ENCODE data around the gene ATP2B3.

The ATP2B3 gene

DNA sequence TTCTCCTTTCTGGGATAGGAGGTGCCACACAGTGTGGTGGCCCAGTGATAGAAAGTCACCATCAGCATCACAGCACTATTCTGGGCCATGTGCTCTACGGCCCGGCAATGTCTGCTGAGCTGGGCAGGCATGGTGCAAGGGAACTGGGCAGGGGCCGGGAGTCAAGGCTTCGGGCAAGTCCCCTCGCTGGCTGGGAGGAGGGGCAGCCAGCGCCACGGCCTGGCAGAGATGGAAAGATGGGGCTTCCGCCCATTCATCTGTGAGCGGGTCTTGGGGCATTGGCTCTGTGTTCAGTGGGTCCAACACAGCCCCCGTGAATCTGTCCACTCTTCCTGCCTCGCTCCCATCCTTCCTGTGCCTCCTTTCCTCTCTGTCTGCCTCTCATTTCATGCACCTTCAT, 7.1 kb upstream of the ATP2B3 start:
- DNase-seq (ENCODE audit: low spot score): no peak

DNA sequence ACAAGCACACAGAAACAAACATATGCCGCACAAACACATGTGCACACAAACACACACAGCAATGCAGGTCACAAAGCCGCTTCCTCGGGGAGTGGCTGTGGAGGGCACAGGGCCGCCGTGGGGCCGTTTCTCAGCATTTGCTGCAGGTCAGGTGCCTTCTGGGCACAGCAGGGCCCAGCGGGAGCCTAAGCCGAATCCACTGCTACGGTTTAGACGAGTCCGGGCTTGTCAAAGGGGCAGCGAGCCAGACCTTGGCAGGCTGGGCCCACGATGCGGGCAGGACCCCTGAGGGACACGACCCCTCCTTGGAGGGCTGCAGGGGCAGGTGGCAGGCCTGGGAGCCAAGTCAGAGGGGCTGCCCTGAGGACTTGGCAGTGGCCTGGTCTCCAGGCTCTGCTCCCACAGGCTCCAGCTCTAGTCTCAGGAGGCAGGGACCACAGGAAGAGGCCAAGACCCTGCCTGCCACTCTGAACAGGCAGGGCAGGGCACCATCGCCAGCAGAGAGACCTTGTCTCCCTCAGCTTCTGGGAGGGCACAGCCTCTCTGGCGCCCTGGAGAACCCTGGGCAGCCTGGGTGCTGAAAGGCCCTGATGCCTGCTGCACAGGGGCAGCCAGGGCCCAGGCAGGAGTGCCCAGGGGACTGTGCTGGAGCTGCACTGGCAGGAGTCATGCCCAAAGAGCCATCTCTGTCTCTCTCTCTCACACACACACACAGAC, 5.5 kb upstream of the ATP2B3 start:
- DNase-seq (ENCODE audit: low spot score): no peak

DNA sequence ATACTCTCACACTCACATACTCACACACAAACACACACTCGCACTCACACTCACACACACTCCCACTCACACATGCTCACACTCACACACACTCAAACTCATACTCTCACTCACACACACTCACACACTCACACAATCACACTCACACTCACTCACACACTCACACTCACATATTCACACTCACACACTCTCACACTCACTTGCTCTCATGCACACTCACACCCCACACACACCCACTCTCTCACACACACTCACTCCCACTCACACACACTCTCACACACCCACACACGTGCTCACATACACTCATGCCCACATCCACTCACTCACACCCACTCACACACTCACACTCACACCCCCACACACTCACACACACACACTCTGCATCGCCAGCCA, 4.9 kb upstream of the ATP2B3 start:
- DNase-seq (ENCODE audit: low spot score): no peak

DNA sequence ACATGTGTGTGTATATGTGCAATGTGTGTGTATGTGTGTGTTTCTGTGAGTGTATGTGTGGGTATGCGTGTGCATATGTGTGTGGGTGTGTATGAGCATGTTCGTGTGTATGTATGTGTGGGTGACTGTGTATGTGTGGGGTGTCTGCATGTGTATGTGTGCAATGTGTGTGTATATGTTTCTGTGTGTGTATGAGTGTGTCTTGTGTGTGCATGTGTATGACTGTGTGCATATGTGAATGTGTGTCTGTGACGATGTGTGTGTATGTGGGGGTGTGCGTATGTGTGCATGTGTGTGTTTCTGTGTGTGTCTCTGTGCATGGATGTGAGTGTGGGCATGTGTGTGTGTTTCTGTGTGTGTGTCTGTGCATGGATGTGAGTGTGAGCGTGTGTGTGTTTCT, 4.2 kb upstream of the ATP2B3 start:
- no peak for DNase-seq (ENCODE audit: low spot score)

DNA sequence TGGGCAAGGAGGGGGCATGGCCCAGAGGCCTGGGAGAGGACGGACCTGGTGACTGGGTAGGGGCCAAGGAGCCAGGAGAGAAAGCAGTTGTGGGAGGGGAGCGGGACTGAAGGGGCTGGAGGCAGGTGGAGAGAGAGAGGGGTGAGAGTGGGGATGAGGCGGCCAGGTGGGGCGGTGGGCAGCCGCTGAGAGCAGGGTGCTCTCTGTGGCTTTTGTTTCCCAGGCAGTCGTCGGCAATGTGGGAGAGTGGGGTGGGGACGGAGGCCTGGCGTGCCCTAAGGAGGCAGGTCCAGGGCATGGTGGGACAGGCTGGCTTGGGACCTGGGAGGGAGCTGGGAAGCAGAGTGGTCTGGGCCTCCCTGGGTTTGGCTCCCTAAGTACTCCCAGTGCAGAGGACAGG, 3.2 kb upstream of the ATP2B3 start:
- no peak for DNase-seq (ENCODE audit: low spot score)

DNA sequence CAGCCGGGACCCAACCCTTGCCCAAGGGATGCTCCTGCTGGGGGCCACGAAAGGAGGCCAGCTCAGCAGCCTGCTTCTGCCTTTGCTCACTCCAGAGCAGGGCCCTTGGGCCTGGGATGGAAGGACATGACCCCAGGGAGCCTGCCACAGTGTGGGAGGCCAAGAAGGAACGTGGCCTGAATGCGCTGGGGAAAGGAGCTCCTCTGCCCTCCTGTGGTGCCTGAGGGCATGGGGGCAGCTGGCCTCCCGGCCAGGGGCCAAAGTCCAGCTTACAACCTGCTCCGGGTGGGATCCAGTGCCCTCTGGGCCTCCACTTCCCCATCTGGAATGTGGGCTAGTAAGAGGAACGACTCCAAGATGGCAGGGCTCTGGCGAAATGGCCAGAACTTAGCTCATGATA, 2.0 kb upstream of the ATP2B3 start:
- DNase-seq (ENCODE audit: low spot score): no peak

DNA sequence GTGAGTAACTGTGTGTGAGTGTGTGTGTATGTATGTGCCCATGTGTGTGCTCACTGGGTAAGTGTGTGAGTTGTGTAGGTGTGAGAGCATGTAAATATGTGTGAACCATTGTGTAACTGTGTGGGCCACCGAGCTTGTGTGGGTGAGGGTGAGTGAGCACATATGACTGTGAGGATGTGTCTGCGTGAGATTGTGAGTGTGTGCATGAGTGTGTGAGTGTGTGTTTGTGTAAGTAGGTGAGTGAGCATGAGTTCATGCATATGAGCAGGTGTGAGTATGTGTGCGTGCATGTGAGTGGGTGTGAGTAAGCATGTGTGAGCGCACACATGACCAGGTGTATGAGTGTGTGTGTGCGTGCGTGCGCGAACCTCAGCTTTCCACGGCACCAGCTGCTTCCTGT, 1.4 kb upstream of the ATP2B3 start:
- no peak for DNase-seq (ENCODE audit: low spot score)

DNA sequence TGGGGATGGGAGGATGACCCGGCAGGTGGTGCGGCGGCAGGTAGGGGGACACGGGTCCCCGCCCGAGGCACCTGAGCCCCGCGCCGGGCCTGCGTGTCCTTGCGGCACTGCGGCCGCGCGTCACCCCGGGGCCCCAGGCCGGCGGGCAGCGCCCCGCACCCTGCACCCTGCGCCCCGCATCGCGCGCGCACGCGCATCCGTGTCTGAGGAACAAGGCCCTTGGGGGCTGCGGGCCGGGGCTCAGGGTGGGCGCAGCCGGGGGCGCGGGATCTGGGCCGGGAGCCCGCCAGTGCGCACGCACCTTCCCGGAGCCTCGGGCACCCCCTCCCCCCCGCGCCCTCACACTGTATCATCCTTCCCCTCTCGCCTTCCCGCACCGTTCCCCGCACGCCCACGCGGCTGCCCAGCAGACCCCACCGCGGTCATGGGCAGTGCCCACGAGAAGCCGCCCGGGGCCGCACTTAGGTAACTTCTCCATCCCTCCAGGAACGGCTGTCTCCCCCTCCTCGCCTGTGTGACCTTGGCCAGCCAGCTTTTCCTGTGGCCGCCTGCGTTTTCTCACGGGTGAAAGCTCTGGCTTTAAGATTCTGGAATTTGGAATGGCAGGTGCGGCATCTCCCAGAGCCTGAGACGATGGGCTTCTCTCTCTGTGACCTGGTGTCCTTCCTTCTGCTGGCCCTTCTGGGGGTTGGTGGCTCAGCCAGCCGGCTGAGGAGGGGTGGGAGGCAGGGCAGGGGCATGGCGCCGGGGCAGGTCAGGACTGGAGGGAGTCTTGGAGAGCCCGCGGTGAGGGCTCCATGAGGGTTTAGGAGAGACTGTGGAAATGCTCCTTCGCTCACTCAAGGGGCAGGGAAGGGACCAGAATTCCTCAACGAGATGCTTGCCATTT, 748 bp downstream of the ATP2B3 start:
- no peak for DNase-seq (ENCODE audit: low spot score)

DNA sequence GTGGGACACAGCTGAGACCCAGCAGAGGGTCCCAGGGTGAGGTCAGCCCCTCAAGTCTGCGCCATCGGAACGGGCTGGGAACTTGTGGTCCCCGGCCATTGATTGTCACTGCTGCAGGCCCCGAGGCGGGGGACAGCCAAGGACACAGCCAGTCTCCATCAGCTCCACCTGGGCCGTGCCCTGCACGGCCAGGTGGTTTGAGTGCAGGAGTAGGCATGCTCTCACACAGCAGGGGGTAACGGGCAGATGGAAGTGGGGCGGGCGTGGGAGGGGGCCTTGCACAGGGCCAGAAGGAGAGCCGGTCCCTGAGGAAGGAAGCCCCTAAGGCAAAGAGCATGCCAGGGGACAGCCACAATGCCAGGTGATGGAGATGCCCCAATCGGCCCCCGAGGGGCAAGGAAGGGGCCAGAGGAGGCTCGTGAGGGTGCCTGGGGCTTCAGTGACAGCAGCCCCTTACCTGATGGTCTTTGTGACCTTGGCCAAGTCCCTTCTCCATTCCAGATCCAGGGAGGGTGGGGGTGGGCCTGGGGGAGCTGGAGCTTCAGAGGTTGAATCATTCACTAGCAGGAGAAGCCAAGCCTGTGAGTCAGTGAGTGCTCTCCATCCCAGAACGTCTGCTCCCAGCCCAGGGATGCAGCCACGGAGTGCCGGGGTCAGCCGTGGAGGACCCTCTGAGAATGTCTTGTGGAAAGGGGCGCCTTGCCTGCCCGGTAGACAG, 2.3 kb downstream of the ATP2B3 start:
- DNase-seq (ENCODE audit: low spot score): no peak

DNA sequence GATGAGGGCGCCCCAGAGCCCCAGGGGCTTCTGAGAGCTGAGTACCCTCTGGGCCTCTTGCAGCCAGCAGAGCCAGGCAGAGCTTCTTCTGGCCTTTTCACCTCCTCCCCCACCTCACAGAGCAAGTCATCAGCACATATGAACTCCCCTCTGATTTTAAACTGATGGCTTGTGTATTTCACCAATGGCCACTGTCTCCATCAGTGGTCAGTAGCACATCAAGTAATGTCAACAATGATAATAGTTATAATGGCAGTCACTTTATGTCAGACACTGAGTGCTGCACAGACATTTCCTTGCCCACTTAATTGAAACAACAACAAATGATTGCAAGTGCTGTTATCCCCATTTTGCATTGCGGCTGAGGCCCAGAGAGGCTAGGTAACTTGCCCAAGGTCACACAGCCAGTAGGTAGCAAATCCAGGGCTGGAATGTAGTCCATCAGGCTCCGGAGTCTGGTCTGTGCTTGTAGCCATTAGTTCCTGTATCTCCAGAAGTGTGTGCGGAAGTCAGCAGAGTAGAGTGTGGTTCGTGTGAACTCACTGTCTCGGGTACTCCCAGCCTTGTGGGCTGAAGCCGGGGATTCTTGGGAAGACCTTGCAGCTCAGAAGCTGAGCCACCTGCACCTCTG, 3.0 kb downstream of the ATP2B3 start:
- DNase-seq (ENCODE audit: low spot score): no peak

DNA sequence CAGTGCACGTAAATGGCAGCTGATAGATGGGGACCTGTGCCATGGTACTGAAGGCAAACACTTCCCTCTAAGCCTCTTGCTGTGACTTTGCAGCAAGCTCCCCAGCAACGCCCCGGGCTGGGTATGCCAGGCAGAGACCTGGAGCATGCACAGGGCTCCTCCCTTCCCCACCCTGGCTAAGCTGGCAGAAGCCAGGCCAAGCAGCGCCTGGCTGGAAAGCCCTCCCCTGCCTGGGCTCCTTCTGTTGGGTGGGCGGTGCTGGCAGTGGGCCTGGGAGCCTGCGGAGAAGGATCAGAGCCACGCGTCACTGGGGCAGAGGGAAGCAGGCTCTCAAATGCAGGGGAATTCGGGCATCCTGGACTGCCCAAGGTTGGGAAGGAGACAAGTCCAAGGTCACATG, 3.6 kb downstream of the ATP2B3 start:
- DNase-seq (ENCODE audit: low spot score): no peak

DNA sequence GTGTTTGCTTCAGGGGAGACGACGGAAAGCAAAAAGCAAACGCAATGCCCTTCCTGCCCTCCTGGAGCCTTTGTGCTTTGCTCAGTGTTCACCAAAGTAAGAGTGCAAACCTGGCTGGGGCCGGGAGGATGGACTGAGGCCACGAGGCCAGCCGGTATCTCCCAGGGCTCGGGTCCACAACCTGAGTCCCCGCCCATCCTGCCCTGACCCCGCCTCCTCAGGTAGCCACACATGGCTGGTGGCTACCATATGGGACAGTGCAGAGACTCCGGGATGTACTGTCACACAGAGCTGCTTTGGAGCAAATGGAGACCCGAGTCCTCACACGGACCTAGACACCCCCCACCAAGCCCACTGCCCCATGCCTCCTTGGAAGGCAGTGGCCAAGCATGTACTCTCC, 4.8 kb downstream of the ATP2B3 start:
- DNase-seq (ENCODE audit: low spot score): no peak

DNA sequence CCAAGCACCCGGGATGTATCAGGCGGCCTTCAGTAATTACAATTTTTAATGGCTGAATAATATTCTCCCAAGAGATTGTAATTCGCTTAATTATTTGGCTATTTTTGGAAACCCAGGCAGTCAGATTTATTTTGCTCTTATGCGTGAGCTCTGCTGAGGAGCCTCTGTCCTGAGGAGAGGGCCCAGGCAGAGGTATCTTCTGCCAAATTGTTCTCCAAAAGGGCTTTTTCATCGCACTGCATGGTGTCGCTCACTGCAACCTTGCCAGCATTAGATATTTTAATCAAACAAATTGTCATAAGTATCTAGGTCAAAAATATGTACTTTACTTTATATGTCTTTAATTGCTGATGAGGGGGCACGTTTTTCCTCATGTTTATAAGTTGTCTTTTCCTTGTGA, 5.8 kb downstream of the ATP2B3 start:
- no peak for DNase-seq (ENCODE audit: low spot score)

DNA sequence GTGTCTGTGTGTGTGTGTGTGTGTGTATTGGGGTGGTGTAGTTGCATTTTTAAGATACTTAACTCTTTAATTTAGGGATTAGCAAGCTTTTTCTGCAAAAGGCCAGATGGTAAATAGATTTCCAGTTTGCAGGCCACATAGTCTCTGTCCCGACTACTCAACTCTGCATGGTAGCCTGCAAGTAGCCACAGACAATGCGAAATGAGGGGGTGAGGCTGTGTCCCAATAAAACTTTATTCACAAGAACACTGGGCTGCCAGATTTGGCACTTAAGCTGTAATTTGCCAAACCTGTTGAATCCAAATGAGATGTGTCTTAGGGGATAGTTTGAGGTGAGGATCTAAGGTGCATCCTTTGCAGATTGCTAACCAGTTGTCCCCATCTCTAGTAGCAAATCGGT, 6.8 kb downstream of the ATP2B3 start:
- DNase-seq (ENCODE audit: low spot score): no peak

DNA sequence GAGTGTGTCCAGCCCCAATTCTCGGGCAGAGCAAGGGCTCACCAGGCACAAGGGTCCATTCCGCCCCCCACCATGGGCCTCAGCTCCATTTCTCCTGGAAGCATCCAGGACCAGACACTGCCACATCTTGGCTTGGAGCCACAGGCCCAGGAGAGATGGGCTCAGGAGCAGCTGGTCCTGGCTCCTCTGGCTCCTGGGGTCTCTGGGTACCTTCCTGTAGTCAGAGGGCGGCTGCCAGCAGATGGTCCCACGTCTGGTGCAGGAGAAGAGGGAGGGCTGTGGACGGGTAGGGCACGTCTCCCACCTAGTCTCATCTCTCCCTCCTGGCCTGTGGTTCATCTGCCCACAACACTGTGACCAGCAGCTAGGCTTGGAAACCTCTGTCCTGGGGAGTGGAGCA, 8.0 kb downstream of the ATP2B3 start:
- DNase-seq (ENCODE audit: low spot score): no peak

DNA sequence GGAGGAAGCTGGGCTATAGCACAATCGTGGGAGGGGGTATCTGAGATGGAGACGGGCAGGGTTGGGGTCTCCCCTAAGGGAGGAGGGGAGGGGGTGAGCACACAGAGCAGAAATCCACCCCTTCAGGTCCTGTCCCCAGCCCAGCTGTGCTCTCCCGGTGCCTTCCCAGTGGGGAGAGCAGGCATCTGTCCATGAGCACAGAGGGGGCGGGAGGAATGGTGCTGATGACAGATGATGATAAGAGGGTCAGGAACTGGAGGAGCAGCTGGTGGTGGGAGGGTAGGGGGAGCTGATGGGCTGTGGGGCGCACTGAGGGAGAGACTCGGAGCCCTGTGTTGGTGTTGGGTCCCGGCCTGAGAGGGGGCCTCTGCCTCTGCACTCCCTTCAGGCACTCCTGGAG, 8.6 kb downstream of the ATP2B3 start:
- no peak for DNase-seq (ENCODE audit: low spot score)

DNA sequence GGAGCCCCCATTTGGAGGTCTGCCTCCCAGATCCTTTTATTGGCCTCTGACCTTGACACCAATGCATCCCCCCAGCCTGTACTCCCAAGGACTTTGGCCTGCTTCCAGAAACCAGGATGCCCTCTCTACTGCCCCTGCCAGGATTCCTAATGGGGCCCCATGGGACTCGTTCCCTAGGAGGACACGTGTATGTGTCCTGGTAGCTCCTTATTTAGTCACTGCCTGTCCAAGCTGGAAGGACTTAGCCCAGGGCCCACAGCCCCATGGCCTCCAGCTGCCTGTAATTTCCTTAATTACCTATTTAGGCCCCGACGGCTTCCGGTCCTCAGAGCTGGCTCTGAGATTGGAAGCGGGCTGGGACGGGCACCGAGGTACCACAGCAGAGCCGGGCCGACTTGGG, 9.4 kb downstream of the ATP2B3 start:
- DNase-seq (ENCODE audit: low spot score): no peak

DNA sequence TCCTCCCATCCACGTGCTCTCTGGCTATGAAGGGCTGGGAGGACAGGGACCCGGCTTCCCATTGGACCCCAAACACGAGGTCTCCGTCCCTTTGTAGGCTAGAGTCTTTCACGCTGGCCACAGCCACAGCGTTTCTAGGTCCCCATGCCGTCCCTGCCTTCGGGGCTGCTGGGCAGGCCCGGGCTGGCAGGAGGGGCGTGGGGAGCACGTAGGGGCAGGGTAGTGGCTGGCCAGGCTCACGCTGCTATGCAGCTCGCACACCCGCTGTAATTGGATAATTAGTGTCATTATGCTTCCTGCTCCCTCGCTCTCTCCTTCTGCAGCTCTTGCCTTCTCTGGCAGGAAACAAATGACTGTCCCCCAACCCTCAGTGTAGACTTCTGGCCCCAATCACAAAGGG, 9.8 kb downstream of the ATP2B3 start:
- DNase-seq (ENCODE audit: low spot score): no peak

DNA sequence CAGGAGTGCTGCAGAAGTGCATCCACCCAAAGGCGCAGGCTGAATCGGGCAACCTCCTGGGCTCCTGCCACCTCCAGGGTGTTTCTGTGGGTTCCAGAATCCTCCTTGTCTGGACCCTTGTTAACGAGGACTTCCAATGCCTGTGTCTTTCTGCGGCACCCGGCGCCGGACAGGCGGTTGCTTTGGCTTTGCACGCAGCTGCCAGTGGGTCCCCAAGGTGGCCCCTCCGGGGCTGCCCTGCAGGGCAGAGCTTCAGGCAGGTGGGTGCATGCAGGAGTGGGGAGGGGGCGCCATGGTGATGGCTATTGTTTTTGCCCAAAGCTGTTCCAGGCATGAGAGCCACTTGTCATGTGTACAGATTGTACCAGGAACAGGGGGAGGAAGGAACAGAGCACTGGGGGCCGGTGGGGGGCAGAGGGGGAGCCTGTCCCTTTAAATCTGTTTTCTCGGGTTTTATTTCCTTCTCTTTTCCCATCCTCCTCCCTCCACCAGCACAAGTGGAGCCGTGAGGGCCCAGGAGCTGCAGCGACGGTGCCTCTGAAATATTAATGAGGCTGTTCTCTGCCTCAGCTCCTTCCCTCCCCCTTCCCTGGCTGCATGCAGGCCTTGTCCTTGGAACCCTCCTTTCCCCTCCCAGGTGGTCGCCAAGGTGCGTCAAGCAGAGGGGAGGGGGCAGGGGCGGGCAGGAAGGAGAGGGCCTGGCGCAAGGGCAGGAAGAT, 13.1 kb downstream of the ATP2B3 start:
- DNase-seq (ENCODE audit: low spot score): no peak

DNA sequence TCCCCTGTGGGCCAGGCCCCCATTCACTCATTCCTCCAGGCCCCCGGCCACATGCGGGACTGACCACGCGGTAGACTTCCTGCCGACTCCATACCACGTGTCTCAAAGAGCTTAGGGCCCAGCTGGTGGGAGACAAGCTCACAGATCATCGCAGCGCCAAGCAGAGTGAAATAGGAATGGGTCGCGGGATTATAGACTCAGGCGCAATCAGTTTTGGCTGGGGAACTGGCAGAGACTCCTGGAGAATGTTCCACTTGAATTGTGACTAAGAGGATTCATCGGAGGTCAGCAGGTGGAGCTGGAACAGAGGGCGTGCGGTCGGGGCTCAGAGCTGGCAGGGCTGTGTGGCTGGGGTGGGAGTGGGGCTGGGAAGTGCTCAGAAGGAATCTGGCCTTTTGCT, 15.6 kb downstream of the ATP2B3 start:
- DNase-seq (ENCODE audit: low spot score): no peak

DNA sequence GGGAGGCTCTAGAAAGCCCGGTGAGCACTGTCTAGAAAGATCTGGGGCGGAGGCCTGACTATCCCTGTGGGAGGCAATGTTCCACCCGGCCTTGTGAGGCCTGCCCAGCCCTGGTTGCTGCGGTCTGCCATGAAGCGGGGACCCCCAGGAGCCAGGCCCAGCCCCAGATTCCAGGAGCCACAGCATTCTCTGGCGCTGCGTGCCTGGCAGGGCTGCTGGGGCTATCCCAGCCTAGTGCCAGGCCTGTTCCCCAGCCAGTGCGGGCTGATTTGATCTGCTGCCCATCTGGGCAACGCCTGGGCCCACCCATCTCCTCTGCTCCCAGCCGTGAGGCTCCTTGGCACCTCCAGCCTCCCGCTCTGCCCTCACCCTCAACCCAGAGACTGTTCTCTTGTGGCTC, 19.6 kb downstream of the ATP2B3 start:
- no peak for DNase-seq (ENCODE audit: low spot score)

Data from SW480 (cell line).